GM18909 (cell line): ENCODE results near the gene IP6K3.

ENCODE experiments used
- ATAC-seq: cut with Tn5 transposase; IDR thresholded peaks from one replicate; pipeline ENCODE4 v1.9.1; 2021; ENCODE audit warnings: mild to moderate bottlenecking; ENCODE audit not compliant: unreplicated experiment, poor library complexity

Gene IP6K3

DNA sequence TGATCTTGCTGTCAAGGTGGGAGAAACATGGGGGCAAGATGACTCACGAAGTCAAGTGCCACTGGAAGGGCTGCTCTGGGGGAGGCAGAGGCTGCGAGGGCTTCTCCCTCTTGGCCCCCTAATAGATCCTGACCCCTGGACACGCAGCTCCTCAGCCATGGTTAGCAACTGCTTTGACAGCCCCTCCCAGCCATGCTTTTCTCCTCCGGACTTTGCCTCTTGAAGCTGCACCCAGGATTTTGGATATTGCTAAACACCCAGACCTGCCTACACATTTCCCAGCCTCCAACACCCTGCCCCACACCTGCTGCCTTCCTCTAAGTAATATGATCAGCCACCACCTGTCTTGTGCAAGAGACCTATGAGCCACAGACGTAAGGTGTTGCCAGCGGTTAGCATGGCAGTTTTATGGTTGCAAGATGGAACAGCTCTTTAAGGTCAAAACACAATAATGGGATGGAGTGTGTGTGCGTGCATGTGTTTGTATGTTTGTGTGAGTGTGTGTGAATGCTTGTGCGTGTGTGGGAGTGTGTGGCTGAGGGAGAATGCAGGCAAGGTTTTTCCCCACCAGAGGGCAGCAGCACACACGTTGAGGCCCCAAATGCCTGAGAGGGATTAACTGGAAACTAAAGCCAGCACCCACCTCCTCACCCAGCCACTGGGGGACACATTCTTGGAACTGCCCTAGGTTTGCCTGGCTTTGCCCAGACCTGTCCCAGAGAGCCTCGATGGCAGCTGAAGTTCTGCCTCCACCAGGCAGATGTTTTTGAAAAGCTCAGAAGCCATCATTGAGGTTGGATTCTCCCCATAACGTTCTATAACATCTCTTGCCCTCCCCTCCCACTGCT is 2.5 kb downstream of the IP6K3 start:
- no peak for ATAC-seq

DNA sequence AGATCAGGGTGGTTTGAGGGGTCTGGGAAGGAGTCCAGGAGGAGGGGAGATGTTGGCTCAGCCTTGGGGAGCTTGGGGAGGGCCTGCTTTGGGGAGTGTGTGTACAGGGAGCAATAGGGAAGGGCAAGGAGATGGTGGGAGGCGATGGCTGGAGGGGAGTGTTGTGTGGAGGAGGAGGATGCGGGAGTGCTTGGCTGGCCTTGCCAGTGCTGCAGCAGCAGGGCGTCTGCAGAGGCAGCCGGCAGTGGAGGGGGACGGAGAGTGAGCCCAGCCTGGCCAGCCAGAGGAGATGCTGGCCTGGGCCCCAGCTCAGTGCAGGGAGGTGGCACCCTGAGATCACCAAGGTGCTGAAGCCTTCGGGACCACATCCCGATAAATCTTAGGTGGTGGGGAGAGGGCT is 3.9 kb downstream of the IP6K3 start:
- no peak for ATAC-seq

DNA sequence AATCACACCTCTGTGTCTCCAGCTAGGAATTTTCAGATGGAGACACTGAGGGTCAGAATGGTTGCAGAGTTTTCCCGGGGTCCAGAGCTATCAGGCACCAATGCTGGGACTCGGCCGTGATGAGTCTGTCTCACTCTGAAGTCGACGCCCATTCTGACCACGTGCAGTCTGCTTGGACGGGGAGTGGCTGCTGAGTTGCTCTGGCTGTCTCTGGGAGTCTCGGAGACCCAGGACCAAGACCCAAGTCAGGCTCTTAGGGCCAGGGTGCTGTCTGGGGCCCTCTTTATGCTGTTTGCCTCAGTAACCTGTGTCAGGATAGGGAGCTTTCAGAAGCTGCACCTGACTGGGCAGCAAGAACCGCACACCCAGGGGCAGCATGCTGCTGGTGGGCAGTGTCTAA is 4.6 kb downstream of the IP6K3 start:
- no peak for ATAC-seq

DNA sequence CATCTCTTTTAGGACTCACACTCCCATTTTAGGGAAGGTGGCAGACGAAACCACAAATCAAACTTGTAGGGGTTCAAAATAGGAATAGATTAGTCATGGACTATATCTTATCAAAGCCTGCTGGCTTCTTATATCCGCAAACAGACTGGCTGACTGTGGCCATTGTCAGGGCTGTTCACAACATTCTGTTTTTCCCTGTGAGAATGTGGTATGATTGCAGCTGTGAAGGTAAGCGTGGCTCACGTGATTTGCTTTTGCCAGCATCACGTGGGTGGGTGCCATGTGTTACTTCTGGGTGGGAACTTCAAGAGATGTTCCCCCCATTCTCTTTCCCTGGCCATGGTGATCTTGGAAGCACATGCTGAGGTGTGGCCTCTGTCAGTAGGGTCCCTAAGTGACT is 5.9 kb downstream of the IP6K3 start:
- no peak for ATAC-seq

DNA sequence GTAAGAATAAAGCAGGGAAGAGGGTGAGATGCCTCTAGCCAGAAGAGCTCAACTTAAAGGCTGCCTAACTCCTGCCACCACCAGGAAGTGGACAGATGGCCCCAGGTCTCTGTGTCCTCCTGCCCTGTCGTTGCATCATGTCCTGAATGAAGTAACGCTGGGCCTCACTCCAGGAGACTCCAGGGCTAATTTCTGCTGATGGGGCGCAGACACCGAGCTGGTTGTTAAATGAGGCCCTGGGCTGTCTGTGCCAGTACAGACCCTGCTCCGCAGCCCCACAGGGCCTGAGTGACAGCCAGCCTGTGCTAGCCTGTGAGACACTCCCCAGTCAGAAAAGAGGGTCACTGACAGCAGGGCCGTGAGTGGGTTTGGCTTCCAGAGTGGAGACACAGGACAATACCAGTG is 6.5 kb downstream of the IP6K3 start:
- ATAC-seq: no peak

DNA sequence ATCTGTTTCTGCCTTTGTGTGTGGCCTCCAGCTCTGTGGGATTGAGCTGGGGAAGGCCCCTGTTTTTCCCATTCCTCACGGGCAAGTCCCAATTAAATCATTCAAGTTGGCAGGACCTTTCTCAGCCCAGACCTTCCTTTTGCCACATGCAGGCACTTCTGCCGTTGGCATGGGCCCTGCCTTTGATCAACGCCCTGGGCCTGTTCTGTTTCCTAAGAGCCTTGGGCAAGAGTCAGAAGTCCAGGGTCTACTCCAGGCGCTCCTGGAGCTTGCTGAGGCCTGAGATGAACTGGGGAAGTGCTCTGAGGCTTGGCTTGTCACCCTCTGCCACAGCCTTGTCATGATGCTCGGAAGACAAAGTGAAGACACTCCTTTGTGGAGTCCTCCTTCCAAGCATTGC is 7.1 kb downstream of the IP6K3 start:
- ATAC-seq: no peak

DNA sequence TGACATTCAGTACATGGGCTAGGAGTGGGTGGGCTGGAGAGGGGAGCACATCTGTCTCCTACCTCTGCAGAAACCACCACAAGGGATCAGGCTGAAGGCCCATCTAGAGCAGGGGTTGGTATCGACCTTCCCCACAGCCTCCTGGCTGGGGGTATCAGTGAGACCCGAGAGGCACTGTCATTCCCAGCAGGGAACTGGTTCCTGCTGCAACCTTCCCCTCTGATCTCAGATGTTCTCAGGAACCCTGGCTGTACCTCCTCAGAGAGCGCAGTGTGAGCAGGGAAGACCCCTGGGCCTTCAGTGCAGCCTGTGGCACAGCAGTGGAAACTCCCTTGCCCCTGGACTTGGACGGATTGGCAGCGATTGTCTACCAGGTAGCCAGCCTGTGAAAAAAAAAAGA is 7.8 kb downstream of the IP6K3 start:
- no peak for ATAC-seq

DNA sequence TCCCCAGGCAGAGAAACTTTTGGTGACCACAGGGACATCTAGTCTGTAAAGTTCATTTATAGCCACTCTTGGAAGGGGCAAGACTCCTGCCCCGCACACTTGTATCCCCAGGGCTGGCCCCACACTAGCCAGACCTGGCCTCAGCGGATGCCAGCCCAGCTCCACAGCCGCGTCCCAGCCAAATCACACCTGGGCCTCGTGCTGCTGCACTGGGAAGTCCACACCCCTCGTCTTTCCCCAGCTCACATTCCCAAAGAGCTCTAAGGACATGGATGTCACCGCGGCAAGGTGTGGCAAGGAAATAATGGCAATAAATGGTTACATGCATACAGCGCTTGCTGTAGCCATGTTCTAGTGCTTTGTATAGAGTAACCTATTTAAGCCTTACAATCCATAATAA is 8.6 kb downstream of the IP6K3 start:
- ATAC-seq: no peak

DNA sequence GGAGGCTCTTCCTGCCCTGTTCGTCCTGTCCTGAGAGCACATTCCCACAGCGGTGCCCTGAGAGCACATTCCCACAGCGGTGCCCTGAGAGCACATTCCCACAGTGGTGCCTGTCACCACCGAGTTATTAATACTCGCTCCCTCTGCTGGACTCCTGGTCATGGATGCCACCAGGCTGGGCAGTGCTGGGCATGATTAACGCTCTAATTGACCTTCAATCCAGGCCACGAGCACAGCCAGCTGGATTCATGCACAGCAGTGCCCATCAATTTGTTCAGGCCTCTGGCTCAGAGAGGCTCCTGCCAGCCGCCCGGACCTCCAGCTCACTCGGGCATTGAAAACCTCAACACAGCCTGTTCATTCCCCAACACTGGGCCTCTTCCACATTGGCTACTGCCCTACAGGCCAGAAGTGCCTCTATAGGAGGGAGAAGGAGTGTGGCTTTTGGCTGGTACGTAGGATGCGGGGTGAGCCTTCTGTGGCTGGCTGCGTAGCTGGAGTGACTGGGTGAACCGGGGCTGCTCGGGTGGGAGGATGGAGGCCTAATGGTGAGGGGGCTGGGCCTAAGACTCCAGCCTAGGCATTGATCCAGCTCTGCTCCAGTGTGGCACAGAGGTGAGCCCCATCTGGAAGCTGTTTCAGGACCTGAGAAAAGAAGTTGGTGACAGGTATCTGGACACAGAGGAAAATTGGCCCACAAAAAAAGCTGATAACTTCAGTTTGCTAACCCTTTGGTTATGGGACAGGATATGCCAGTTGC is 9.3 kb downstream of the IP6K3 start:
- ATAC-seq: no peak

DNA sequence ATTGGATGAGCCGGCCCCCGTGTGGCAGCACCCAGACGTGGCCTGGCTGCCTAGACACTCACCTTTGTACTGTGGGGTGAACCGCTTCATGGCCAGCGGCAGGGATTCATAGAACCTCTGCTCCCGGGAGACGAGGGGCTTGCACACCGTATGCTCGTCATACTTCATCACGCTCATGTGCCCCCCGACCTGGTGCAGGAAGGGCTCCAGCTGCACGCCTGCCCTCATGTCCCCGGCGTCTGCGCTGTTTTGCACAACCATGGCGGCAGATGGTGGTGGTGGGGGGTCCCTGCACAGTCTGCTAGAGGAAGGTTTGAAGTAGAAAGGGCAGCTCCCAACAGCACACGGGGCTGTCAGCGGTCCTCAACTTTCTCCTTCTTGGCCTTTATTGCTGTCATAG is 11.5 kb downstream of the IP6K3 start:
- no peak for ATAC-seq

DNA sequence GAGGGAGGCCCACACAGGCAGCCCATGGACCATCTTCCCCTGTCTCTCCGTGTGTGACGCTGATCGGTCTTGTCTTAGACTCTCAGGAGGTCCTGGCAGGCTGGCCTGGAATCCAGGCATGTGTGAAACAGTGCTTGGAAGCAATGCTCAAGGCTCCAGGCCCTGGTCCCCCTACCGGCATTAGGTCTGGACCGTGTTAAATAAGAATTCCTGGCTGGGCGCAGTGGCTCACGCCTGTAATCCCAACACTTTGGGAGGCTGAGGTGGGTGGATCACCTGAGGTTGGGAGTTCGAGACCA is 13.0 kb downstream of the IP6K3 start:
- no peak for ATAC-seq

DNA sequence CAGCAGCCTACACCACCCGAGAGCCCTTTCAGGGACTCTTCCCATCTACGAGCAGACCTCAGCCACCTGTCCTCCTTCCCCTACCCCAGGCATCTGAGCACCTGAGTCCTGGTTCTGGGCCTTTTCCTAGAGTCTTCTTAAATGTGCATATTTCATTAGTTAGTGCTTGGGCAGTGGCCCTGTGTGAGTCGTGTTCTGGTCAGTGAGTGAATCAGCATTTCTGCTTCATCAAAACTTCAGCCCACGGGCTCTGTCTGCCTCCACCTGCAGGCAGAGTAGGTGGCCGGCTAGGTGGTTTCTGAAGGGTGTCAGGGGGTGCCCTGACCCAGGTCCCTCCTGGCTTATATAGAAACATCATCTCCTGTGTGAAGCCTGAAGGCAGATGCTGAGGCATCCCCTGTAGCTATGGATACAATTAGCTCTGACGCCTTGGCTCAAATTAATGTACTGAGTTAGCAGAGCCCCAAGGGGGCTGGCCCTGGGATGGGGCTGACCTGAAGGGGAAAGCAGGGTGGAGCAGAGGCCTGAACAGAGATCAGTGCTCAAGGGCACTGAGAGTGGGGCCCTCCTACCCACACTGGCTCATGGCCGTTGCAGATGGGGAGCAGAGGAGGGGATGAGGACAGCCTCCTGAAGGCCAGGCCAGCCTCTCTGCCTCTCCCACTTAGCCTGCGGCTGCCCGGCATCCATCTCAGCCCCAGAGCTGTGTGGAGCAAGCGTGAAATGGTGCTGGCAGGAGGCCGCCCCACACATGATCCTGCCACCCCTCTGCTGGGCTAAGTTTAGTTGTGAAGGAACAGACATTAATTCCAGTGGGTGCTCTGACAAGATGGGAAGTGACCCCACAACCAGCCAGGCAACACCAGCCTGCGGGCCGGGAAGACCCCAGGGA is 13.6 kb downstream of the IP6K3 start:
- ATAC-seq: no peak

DNA sequence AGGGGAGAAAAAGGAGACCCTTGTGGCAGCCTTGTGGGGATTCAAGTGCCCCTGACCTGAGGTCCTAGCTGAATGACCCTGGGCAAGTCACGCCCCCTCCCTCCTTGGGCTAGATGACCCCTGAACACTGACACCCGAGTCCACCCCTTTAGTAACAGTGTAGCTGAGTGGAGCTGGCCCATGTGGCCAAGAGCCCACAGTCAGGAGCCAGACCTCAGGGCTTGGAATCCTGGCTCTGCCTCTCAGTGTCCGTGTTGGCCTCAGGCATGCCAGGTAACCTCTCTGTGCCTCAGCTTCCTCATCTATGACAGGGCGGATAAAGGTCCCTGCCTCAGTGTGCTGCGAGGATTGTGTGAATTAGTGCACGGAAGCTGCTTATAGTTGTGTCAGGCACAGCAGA is 14.3 kb downstream of the IP6K3 start:
- no peak for ATAC-seq

DNA sequence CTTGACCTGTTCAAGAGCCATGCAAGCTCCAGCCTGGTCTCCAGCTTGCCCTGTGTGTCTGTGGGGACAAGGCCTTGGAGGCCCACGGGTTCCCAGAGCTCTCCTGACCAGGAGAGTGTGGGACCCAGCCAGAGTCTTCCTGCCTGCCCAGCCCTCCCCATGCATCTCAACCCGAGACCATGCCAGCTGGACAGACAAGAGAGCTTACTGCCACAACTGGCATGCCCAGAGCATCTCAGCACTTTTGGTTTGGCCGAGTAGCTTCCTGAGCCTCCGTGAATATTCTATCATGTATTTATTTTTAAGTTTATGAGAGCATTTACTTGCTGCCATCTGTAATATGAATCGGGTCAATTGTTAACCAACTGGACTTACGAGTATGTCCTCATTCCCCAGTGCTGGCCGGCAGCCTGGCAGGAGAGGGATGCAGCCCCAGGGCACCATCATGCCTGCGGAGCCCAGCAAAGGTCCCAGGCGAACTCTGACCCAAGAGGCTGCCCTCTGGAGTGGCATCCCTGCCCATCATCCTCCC is 14.9 kb downstream of the IP6K3 start:
- ATAC-seq: no peak

DNA sequence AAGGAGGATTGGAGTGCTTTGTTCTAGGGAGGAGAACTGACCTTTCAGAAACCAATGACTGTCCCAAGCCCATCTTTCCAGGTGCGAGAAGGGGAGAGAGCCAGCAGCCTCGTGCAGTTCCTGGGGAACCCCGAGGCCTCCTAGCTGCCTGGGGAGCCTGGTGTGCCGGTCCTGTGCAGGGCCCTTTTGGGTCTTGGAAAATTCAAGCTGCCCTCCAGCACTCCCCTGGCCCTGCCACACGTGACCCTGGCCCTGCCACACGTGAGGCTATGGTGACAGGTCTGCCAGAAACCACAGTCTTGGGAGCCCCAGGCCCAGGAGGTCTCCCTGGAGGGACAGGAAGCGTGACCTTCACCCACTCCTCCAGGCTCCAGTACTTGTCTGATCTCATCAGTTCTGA is 15.7 kb downstream of the IP6K3 start:
- no peak for ATAC-seq

DNA sequence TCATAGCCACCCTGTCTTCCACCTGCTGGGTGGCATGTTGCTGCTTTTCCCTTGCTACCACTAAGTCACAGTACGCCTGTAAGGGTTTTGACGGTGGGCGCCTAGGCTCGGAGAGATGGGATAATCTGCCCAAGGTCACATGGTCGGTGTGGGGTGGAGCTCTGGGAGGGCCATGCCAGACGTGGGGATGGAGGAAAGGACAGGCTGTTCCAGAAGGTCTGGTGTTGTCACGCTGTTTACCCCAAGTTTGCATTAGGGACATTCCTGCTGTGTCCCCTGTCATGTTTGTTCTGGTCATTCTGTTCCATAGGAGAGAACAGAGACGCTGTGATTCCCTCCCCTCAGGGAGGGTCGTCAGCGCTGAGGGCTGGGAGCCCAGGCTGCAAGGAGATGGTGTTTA is 16.1 kb downstream of the IP6K3 start:
- ATAC-seq: no peak

DNA sequence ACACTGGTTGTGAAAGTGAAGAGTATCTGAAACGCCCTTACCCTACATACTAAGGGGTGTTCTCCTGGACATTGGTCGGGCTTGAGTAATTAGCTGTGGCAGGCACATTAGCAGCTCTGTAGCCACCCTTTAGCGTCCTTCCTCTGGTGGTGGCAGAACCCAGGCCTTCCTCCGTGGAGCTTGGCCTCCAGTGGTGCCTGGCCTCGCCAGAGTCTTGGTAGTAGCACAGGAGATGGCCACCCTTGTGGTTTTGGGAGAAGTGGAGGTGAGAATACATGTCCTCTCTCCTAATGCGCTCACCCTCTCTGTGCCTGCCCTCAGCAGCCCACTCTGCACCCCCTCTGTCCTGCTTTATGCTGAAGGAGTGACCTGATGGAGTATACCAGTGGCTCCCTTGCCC is 17.6 kb downstream of the IP6K3 start:
- ATAC-seq: no peak

DNA sequence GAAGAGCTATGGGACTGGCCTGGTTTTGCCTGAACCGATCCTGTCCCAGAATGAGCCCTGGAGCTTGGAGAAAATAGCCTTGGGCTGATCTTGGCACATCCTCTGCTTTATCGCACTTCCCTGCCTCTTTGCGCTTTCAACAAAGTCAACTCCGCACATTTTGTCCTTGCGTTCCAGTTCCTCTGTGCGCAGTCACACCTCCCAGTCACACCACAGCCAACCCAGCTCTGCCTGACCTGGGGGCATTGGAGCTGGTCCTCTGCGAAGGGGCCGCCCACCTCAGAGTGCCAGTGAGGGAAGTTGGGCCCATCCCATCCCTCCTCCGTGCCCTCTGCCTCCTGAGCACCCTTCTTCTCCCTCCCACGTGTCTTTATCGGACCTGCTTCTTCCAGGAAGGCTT is 18.3 kb downstream of the IP6K3 start:
- ATAC-seq: no peak

DNA sequence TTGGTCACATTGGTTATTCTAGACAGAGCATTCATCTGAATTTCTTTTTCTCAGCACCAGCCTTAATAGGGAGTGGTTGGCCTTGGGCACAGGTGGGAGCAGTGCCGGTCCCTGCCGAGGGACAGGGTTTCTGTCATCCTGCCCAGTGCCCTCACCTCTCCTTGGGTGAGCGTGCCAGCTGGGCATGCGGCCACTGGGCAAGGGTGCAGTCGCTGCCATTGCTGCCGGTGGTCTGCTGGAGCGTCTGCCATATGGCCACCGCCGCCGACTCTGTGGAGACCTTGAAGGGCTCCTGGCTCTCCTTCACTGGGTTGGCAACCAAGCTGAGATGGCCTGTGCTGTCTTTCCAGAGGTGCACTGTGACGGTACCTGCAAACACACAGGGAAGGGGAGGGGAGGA is 18.8 kb downstream of the IP6K3 start:
- no peak for ATAC-seq

DNA sequence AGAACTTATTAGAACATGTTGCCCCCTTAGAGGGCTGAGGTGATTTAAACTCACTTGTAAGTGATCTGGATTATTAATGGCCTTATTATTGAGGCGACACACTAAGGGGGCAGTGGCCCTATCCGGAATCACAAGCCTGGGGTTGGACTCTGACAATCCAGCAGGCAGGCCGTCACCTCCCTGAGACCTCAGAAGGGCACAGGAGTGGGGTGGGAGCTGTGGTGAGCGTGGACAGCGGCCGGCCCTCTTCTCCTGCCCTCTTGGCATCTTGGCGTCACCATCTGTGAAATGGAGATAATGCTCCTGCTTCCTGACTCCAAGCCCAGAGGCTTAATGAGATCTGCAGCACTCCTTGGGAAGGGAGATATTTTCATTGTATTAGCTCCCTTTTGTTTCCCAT is 19.6 kb downstream of the IP6K3 start:
- ATAC-seq: no peak

DNA sequence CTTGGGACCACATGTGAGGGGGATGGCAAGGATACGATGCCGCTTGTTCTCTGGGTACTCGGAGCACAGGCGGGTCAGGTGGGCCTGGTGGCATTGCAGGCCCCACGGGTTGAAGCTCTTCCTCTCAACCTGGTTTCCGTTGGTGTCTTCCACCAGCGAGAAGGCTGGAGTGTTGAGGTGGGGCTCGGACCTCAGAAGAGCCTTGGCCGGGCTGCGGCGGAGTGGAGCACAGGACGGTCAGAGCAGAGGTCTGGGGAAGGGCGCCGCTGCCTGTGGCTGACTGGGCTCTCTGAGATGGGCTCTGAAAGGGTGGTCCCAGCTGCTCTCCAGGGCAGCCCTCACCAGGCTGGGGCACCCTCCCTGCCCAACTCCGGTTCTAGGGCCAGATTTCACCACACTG is 20.0 kb downstream of the IP6K3 start:
- no peak for ATAC-seq
